SK-N-SH treated with all-trans-retinoic acid at 6 μM for 48 hours (cell line): ENCODE measurements around the gene MRFAP1L1.

Experiments used
- ATAC-seq: fragments of 200-7000 bp; cut with Tn5 transposase; 3 replicates; pipeline ENCODE4 v1.9.1; 2020; ENCODE audit warnings: mild to moderate bottlenecking, moderate library complexity
- ARNTL ChIP-seq: fragments of 450-650 bp; formaldehyde crosslinking; IDR thresholded peaks from 2 replicates; pipeline ENCODE4 v1.5.0; 2020; ENCODE audit warnings: low read depth, mild to moderate bottlenecking, moderate library complexity, borderline replicate concordance
- BACH2 ChIP-seq: fragments of 250-450 bp; sonication (Bioruptor Pico); IDR thresholded peaks from 2 replicates; pipeline ENCODE4 v1.9.0; 2021; ENCODE audit warnings: mild to moderate bottlenecking, borderline replicate concordance
- ESRRG ChIP-seq: fragments of 250-450 bp; sonication (Bioruptor Pico); IDR thresholded peaks from 2 replicates; pipeline ENCODE4 v1.6.1; 2021; ENCODE audit warnings: mild to moderate bottlenecking
- ISL1 ChIP-seq: fragments of 250-450 bp; sonication (Bioruptor Pico); IDR thresholded peaks from 2 replicates; pipeline ENCODE4 v2.1.2; 2022; ENCODE audit warnings: mild to moderate bottlenecking, moderate library complexity
- OSR1 ChIP-seq: fragments of 250-450 bp; sonication (Bioruptor Pico); IDR thresholded peaks from 2 replicates; pipeline ENCODE4 v1.8.0; 2022; ENCODE audit warnings: moderate library complexity, mild to moderate bottlenecking, inconsistent platforms
- PPARA ChIP-seq: fragments of 250-450 bp; sonication (Bioruptor Pico); IDR thresholded peaks from 2 replicates; pipeline ENCODE4 v1.5.0; 2020; ENCODE audit warnings: mild to moderate bottlenecking, borderline replicate concordance
- RARB ChIP-seq: fragments of 250-450 bp; sonication (Bioruptor Pico); IDR thresholded peaks from 2 replicates; pipeline ENCODE4 v1.8.0; 2021; ENCODE audit warnings: mild to moderate bottlenecking, moderate library complexity
- SNAI2 ChIP-seq: fragments of 250-450 bp; sonication (Bioruptor Pico); IDR thresholded peaks from 2 replicates; pipeline ENCODE4 v1.5.0; 2020; ENCODE audit warnings: mild to moderate bottlenecking, moderate library complexity
- TOX ChIP-seq: fragments of 250-450 bp; sonication (Bioruptor Pico); IDR thresholded peaks from 2 replicates; pipeline ENCODE4 v1.8.0; 2021; ENCODE audit warnings: mild to moderate bottlenecking, moderate library complexity, borderline replicate concordance
- ZC3H10 ChIP-seq: fragments of 250-450 bp; sonication (Bioruptor Pico); IDR thresholded peaks from 2 replicates; pipeline ENCODE4 v1.5.1; 2021; ENCODE audit warnings: mild to moderate bottlenecking, moderate library complexity
- ZFP30 ChIP-seq: fragments of 450-650 bp; formaldehyde crosslinking; IDR thresholded peaks from 2 replicates; pipeline ENCODE4 v1.5.0; 2022; ENCODE audit warnings: mild to moderate bottlenecking, moderate library complexity
- ZNF8 ChIP-seq: fragments of 450-650 bp; formaldehyde crosslinking; IDR thresholded peaks from 2 replicates; pipeline ENCODE4 v1.5.0; 2020; ENCODE audit warnings: mild to moderate bottlenecking, moderate library complexity
- TF ChIP-seq, protein P1 (sequence below): fragments of 250-450 bp; sonication (Bioruptor Pico); IDR thresholded peaks from 2 replicates; pipeline ENCODE4 v1.5.1; 2020; ENCODE audit warnings: low read depth, mild to moderate bottlenecking, moderate library complexity
- TF ChIP-seq, protein P2 (sequence below): fragments of 250-450 bp; sonication (Bioruptor Pico); IDR thresholded peaks from 2 replicates; pipeline ENCODE4 v1.8.0; 2020; ENCODE audit warnings: mild to moderate bottlenecking, moderate library complexity, borderline replicate concordance
- TF ChIP-seq, protein P3 (sequence below): fragments of 250-450 bp; sonication (Bioruptor Pico); IDR thresholded peaks from 2 replicates; pipeline ENCODE4 v1.5.1; 2021; ENCODE audit warnings: mild to moderate bottlenecking, moderate library complexity
- TF ChIP-seq, protein P4 (sequence below): fragments of 250-450 bp; sonication (Bioruptor Pico); IDR thresholded peaks from 2 replicates; pipeline ENCODE4 v1.5.0; 2020; ENCODE audit warnings: mild to moderate bottlenecking, moderate library complexity

MRFAP1L1 gene

DNA sequence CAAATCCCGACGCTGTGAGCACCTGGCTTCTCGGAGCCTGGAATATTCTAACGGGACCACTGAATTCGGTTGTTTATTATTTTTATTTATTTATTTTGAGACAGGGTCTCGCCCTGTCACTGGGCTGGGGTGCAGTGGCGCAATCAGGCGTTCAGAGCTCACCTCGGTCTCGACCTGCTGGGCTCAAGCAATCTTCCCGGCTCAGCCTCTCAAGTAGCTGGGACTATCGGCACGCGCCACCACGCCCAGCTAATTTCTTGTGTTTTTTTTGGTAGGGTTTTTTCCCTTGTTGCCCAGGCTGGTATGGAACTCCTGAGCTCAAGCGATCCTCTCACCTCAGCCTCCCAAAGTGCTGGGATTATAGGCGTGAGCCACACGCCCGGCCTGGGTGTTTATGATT is 37.5 kb downstream of the MRFAP1L1 start:
- ATAC-seq: no peak
- TF ChIP-seq, protein P1, sequence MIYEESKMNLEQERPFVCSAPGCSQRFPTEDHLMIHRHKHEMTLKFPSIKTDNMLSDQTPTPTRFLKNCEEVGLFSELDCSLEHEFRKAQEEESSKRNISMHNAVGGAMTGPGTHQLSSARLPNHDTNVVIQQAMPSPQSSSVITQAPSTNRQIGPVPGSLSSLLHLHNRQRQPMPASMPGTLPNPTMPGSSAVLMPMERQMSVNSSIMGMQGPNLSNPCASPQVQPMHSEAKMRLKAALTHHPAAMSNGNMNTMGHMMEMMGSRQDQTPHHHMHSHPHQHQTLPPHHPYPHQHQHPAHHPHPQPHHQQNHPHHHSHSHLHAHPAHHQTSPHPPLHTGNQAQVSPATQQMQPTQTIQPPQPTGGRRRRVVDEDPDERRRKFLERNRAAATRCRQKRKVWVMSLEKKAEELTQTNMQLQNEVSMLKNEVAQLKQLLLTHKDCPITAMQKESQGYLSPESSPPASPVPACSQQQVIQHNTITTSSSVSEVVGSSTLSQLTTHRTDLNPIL (CRISPR knock-in tag): no peak
- TF ChIP-seq OSR1 (CRISPR knock-in tag) (no peak), ZFP30 (no peak)
- TF ChIP-seq, protein P2, sequence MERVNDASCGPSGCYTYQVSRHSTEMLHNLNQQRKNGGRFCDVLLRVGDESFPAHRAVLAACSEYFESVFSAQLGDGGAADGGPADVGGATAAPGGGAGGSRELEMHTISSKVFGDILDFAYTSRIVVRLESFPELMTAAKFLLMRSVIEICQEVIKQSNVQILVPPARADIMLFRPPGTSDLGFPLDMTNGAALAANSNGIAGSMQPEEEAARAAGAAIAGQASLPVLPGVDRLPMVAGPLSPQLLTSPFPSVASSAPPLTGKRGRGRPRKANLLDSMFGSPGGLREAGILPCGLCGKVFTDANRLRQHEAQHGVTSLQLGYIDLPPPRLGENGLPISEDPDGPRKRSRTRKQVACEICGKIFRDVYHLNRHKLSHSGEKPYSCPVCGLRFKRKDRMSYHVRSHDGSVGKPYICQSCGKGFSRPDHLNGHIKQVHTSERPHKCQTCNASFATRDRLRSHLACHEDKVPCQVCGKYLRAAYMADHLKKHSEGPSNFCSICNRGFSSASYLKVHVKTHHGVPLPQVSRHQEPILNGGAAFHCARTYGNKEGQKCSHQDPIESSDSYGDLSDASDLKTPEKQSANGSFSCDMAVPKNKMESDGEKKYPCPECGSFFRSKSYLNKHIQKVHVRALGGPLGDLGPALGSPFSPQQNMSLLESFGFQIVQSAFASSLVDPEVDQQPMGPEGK (CRISPR knock-in tag): no peak
- TF ChIP-seq, protein P3, sequence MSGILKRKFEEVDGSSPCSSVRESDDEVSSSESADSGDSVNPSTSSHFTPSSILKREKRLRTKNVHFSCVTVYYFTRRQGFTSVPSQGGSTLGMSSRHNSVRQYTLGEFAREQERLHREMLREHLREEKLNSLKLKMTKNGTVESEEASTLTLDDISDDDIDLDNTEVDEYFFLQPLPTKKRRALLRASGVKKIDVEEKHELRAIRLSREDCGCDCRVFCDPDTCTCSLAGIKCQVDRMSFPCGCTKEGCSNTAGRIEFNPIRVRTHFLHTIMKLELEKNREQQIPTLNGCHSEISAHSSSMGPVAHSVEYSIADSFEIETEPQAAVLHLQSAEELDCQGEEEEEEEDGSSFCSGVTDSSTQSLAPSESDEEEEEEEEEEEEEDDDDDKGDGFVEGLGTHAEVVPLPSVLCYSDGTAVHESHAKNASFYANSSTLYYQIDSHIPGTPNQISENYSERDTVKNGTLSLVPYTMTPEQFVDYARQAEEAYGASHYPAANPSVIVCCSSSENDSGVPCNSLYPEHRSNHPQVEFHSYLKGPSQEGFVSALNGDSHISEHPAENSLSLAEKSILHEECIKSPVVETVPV: no peak
- TF ChIP-seq, protein P4, sequence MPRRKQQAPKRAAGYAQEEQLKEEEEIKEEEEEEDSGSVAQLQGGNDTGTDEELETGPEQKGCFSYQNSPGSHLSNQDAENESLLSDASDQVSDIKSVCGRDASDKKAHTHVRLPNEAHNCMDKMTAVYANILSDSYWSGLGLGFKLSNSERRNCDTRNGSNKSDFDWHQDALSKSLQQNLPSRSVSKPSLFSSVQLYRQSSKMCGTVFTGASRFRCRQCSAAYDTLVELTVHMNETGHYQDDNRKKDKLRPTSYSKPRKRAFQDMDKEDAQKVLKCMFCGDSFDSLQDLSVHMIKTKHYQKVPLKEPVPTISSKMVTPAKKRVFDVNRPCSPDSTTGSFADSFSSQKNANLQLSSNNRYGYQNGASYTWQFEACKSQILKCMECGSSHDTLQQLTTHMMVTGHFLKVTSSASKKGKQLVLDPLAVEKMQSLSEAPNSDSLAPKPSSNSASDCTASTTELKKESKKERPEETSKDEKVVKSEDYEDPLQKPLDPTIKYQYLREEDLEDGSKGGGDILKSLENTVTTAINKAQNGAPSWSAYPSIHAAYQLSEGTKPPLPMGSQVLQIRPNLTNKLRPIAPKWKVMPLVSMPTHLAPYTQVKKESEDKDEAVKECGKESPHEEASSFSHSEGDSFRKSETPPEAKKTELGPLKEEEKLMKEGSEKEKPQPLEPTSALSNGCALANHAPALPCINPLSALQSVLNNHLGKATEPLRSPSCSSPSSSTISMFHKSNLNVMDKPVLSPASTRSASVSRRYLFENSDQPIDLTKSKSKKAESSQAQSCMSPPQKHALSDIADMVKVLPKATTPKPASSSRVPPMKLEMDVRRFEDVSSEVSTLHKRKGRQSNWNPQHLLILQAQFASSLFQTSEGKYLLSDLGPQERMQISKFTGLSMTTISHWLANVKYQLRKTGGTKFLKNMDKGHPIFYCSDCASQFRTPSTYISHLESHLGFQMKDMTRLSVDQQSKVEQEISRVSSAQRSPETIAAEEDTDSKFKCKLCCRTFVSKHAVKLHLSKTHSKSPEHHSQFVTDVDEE: no peak

DNA sequence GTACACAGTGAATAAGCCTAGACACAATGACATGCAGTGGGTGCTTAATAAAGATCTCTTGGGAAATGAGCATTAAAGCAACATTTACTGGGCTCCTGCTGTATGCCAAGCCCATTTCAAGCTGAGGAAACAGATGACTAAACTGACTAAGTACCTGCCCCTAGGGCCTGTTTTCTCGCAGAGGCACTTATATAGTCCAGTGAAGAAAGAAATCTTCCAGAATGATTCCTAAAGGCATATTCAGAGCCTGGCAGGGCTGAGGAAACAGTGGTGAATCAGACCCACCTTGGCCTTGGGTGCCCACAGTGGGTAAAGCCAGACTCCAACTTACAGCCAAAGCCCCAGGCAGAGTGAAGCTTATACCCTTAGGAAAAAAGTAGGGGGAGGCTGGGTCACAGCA is 38.0 kb downstream of the MRFAP1L1 start:
- ATAC-seq: no peak
- no peak for TF ChIP-seq RARB (CRISPR knock-in tag)
- no peak for TF ChIP-seq ZFP30
- TF ChIP-seq, protein P3: no peak
- no peak for TF ChIP-seq ESRRG (CRISPR knock-in tag)
- TF ChIP-seq BACH2 (CRISPR knock-in tag): no peak
- TF ChIP-seq PPARA (CRISPR knock-in tag): no peak
- TF ChIP-seq TOX (CRISPR knock-in tag): no peak
- TF ChIP-seq, protein P2 (CRISPR knock-in tag): no peak
- TF ChIP-seq, protein P1 (CRISPR knock-in tag): no peak
- TF ChIP-seq, protein P4: no peak
- TF ChIP-seq ISL1 (CRISPR knock-in tag): no peak
- TF ChIP-seq ZC3H10 (CRISPR knock-in tag): no peak
- TF ChIP-seq SNAI2 (CRISPR knock-in tag): no peak
- TF ChIP-seq ARNTL (CRISPR knock-in tag): no peak
- TF ChIP-seq ZNF8 (CRISPR knock-in tag): no peak
